GM19240 (cell line): Measurements from ENCODE around the gene SLC11A1.

ENCODE experiments used
- DNase-seq: peaks from one replicate; pipeline ENCODE4 v3.0.0; 2011; ENCODE audit warnings: low spot score; ENCODE audit not compliant: insufficient read length

SLC11A1 gene

DNA sequence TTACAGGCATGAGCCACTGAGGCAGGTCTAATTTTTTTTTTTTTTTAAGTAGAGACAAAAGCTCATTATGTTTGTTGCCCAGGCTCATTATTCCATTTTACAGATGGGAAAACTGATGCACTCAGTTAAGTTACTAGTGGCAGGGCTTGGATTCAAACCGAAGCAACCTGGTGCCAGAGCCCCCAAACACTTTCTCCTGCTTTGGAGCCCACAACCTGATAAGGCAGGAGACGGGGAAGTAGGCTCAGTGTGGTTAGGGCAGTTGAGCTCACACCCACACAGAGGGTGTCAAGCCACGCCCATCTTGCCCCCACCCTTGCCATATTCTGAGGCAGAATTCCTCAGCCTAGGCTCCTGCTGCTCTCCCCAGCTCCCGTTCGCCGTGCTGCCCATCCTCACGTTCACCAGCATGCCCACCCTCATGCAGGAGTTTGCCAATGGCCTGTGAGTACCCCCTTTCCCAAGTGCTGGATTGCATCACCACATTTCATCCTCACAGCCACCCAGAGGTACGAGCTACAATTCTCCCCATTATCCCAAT, 11.7 kb downstream of the SLC11A1 start:
- DNase-seq = no peak

DNA sequence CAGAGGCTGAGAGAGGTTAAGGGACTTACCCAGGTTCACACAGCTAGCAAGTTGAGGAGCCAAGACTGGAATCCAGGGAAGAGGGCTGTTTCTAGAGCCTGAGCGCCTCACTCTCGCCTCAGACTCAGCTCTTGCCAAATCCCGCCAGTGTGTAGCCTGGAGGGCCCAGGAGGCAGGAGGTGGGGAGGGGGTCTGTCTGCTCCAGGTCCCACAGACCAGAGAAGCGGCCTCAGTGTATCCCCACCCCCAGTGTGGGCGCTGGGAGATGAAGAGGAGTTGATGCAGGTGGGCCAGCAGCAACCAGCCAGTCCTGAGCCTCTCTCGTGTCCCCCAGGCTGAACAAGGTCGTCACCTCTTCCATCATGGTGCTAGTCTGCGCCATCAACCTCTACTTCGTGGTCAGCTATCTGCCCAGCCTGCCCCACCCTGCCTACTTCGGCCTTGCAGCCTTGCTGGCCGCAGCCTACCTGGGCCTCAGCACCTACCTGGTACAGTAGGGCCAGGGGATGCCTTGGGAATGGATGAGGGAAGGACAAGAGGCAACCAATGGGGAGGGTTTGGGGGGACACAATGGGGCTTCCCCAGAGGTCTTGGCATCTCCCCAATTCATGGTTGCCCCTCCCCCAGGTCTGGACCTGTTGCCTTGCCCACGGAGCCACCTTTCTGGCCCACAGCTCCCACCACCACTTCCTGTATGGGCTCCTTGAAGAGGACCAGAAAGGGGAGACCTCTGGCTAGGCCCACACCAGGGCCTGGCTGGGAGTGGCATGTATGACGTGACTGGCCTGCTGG, 12.4 kb downstream of the SLC11A1 start:
- no peak for DNase-seq

DNA sequence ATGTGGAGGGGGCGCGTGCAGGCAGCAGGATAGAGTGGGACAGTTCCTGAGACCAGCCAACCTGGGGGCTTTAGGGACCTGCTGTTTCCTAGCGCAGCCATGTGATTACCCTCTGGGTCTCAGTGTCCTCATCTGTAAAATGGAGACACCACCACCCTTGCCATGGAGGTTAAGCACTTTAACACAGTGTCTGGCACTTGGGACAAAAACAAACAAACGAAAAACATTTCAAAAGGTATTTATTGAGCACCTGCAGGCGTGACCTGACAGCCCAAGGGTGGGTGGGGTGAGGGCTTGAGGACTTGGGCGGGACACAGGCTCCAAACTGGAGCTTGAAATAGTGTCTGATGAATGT, 13.0 kb downstream of the SLC11A1 start:
- DNase-seq = no peak

GRCh38 chr2:218395456-218395825, 13.4 kb downstream of the SLC11A1 start:
- no peak for DNase-seq

DNA sequence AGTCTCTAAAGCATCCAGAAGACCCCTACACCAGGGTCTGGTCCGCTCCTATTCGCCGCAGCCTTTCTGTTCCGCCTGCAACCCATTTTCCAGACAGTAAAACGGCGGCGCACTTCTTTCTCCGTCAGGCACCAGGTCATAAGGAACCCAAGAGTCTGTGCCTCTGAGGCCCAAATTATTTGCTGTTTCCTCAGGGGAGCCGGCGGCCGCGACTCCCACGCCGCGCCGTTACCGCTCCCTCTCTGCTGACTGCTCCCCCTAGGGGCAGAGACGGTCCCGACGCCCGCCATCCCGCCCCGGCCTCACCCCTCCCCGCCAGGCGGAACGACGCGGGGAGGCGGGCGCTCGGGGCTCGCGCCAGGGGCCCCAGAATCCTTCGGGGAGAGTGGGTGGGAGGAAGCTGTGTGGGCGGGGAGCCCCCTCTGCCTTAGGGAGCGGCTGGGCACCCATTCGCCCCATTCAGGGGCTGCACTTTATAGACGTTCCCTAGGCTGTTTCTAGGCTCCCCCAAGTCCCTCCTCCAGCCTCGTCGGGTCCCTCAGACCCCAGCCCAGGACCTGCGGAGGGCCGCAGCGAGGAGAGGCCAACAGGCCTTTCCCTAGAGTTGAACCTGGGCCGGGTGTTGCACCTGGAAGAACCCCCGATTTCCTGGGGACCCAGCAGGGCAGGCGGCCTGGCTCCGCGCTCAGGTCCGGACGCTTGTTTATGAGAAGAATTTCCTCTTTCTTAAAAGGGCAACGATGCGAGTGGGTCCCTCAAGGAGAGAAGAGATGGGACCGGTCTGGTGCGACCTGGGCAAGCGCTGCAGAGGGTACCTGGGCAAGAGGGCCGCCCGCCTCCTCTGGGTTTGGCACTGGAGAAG, 14.0 kb downstream of the SLC11A1 start:
- DNase-seq = peak; percentile 77

DNA sequence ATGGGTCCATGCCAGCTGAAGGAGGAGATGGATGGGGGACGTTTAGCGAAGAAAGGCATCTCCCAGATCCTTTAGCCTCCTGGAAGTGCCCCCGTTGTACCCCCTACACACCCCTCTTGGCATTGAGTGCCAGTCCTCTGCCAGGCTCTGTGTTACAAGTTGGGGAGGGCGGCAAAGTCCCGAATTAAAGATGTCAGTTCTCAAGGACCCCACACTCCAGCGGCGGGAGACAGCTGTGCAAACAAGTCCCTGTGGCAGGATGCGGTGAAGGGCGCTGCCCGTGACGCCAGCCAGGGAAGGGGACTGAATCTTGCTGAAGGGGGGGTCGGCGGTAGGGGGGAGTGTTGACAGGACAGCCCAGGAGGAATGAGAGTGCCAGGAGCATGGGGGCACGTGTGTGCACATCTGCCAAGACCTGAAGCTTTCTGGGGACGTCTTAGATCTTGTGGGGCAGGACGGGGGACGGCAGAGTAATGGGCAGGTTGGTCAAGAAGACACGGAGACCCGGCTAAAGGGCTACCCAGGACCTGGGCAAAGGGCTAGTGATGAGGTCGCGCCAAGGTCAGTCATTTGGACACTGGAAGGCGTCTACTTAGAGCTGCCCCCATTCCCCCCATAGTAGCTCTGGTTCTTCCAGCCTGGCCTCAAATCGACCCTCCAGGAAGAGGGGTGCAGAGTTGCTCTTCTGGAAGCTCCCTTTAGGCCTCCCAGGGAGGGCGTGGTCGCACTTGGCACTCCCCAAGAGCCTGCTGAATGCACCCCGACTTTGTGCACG, 14.8 kb downstream of the SLC11A1 start:
- no peak for DNase-seq

DNA sequence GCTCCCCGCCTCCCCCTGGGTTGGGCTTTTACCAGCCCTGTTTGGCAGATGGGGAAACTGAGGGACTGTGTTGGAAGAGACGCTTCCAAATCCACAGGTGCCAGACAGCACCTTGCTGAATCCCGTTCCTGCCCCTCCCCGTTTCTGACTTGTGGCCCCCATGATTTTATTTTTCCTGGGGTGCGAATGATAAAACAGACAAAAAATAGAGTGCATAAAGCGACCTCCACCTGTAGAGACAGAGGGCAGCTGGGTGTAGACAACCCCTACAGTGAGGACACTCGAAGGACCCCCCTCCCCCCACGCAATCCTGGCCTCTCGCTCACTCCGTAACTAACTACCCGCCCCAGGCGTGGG, 15.4 kb downstream of the SLC11A1 start:
- DNase-seq = no peak

- DNase-seq = no peak
Measured at GRCh38 chr2:218397820-218398436, 15.9 kb downstream of the SLC11A1 start.

DNA sequence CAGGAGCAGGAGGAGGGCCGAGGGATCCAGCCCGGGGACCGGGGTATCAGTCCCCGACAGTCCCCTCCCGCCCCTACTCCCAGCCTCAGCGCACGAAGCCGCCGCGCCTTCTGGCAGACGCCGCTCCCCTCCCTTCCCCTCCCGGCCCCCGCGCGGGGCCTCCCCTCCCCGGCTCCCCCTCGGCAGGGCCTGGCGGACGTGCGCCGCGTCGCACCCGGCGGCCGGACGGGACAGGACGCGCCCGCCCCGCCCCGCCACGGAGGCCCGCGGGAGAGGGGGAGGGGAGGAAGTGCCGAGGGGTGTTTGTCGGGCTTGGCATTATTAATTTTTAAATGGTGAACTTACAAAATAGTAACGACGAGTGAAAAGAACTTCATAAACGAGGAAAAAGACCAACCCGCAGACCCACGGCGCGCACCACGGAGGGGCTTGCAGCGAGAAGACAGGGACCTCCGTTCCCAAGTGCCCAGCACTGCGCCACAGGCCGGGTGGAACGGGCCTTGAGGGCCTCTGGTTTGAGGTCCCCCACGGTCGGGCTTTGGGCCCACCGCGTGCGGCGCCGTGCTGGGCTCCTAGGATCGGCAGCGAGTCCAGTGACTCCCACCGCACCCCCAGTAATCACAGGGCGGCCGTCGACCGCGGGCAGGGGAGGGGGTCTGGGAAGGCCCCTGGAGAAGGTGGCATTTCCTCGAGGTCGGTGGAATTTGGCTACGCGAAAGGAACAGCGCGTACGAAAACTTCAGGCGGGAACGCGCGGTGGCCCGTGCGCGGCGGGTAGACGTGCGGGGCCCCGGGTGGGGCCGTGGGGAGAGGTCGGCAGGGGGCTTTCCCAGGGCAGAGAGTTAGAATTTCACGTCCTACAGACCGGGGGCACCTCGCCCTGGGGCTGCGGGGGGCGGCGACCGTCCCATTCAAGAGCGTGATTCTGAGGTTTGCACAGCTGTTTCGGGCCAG, 16.6 kb downstream of the SLC11A1 start:
- DNase-seq = no peak

DNA sequence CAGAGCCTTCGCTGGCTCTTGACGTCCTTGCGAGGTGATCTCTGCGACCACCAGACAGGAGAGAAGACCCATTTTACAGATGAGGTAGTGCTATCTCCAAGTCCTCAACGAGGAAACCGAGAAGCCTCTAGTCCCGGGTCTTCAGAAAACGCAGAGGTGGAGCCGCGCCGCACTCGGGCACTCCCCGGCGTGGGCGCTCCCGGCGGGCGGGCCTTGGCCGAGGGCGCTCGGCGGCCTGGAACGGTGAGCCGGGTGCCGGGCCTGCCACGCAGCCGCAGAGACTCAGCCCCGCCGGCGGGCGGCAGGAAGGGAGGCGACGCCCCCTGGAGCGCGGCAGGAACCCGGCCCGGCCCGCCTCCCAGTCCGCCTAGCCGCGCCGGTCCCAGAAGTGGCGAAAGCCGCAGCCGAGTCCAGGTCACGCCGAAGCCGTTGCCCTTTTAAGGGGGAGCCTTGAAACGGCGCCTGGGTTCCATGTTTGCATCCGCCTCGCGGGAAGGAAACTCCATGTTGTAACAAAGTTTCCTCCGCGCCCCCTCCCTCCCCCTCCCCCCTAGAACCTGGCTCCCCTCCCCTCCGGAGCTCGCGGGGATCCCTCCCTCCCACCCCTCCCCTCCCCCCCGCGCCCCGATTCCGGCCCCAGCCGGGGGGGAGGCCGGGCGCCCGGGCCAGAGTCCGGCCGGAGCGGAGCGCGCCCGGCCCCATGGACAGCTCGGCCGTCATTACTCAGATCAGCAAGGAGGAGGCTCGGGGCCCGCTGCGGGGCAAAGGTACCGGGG, 17.5 kb downstream of the SLC11A1 start, which contains the start of gene CTDSP1:
CTDSP1 (plus strand) TSS at position 478 of the 776 bp plus-strand sequence; CDS start at position 701, 223 bp downstream.
- DNase-seq = peak; percentile 60

- no peak for DNase-seq
Measured at GRCh38 chr2:218400167-218400929, 18.3 kb downstream of the SLC11A1 start.

GRCh38 chr2:218400930-218401881, 19.1 kb downstream of the SLC11A1 start:
- no peak for DNase-seq

GRCh38 chr2:218401890-218402289, 19.8 kb downstream of the SLC11A1 start:
- DNase-seq = no peak

GRCh38 chr2:218402491-218402901, 20.4 kb downstream of the SLC11A1 start:
- no peak for DNase-seq

- DNase-seq = no peak
Measured at GRCh38 chr2:218402911-218403411, 20.9 kb downstream of the SLC11A1 start.

- no peak for DNase-seq
Measured at GRCh38 chr2:218403810-218404209, 21.7 kb downstream of the SLC11A1 start.
